Measurements from ENCODE around the gene LCN12. TPM values are rescaled to one million over a fixed set of nuclear protein-coding genes. Genes with fewer than 3 reads are reported as not detected.
A peak's percentile ranks its signal among the peaks of the same experiment; 100 is the strongest.
"Not testable (repeated sequence)": the region's sequence is repeated elsewhere in the genome, so short reads cannot be mapped to it uniquely, and the experiment has no call there.

LCN12 gene
- total and polyA plus RNA-seq, 7 donors = 0.06 to 1.5 (median 0.27) TPM; not detected in 1

GRCh38 chr9:137001857-137002645, 50.0 kb downstream of the LCN12 start:
- TF ChIP-seq, protein P1, sequence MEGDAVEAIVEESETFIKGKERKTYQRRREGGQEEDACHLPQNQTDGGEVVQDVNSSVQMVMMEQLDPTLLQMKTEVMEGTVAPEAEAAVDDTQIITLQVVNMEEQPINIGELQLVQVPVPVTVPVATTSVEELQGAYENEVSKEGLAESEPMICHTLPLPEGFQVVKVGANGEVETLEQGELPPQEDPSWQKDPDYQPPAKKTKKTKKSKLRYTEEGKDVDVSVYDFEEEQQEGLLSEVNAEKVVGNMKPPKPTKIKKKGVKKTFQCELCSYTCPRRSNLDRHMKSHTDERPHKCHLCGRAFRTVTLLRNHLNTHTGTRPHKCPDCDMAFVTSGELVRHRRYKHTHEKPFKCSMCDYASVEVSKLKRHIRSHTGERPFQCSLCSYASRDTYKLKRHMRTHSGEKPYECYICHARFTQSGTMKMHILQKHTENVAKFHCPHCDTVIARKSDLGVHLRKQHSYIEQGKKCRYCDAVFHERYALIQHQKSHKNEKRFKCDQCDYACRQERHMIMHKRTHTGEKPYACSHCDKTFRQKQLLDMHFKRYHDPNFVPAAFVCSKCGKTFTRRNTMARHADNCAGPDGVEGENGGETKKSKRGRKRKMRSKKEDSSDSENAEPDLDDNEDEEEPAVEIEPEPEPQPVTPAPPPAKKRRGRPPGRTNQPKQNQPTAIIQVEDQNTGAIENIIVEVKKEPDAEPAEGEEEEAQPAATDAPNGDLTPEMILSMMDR (IDR thresholded peaks at IDR 0.05) = no peak
- Histone ChIP-seq H3K4me1 (no peaks in the 10 kb centered on the region), H3K36me3 (ENCODE audit: insufficient read depth in 1 of 2, low read depth in 1 of 2) (no peaks in the 10 kb centered on the region), H3K4me3 (no peak overlapping the region), H3K9me3 (no peaks in the 10 kb centered on the region), H3K27me3 (ENCODE audit: insufficient read depth in 3 of 3, low read length in 2 of 3) (no peaks in the 10 kb centered on the region), H3K27ac (no peak overlapping the region)
- ATAC-seq = no peak
- intact Hi-C loops (cut with DNase I) = no loop called here
- 76 to 81% (median 79%) methylated on average over 19 to 20 of the region's 20 CpGs for WGBS, 3 donors
- no peak for DNase-seq

- WGBS, 3 donors = 80 to 86% (median 84%) methylated on average over 10 of the region's 10 CpGs
- H3K36me3 ChIP-seq (ENCODE audit: insufficient read depth in 1 of 2, low read depth in 1 of 2) = no peaks in the 10 kb centered on the region
- DNase-seq (no peak), ATAC-seq (no peak)
- intact Hi-C loops (cut with DNase I) = no loop called here
- H3K27ac ChIP-seq = no peak overlapping the region
- H3K9me3 ChIP-seq = no peaks in the 10 kb centered on the region
- no peak overlapping the region for H3K4me3 ChIP-seq
- no peaks in the 10 kb centered on the region for H3K4me1 ChIP-seq
- H3K27me3 ChIP-seq (ENCODE audit: insufficient read depth in 3 of 3, low read length in 2 of 3) = no peaks in the 10 kb centered on the region
- TF ChIP-seq, protein P1 (IDR thresholded peaks at IDR 0.05) = no peak
Measured at GRCh38 chr9:137002646-137003041, 50.6 kb downstream of the LCN12 start.

DNA sequence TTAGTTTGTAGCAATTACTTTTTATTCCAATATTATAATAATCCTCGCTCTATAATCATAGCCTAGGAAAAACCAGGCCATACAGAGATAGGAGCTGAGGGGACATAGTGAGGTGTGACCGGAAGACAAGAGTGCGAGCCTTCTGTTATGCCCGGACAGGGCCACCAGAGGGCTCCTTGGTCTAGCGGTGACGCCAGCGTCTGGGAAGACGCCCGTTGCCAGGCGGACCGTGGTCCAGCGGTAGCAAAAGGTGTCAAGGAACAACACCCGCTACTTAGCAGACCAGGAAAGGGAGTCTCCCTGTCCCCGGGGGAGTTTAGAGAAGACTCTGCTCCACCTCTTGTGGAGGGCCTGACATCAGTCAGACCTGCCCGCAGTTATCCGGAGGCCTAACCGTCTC, 52.2 kb downstream of the LCN12 start:
- ATAC-seq; intact Hi-C loops (cut with DNase I); H3K4me3 ChIP-seq; H3K9me3 ChIP-seq; H3K4me1 ChIP-seq; DNase-seq; H3K27ac ChIP-seq; H3K36me3 ChIP-seq (ENCODE audit: insufficient read depth in 1 of 2, low read depth in 1 of 2); H3K27me3 ChIP-seq (ENCODE audit: insufficient read depth in 3 of 3, low read length in 2 of 3): not testable (repeated sequence)
- TF ChIP-seq, protein P1 (IDR thresholded peaks at IDR 0.05) = peak; percentile 42
- 36 to 42% (median 38%) methylated on average over 17 of the region's 17 CpGs for WGBS, 3 donors

Other genes with a start within 250 kb of the LCN12 start
Only the 30 nearest of the 33 such genes appear.
- gene LCN10, start 209.3 kb upstream of the LCN12 start, total RNA-seq = 1 to 10 TPM in 3 of 4 donors, not detected in 1; 3.2 to 4.9 (median 4.1) TPM
- 1 to 10 TPM; 3.0 to 4.6 (median 4.0) TPM for gene LCN10, start 209.3 kb upstream of the LCN12 start, polyA plus RNA-seq
- gene LCN6, start 203.7 kb upstream of the LCN12 start, total RNA-seq = 10 to 100 TPM in 1 of 4 donors, 1 to 10 TPM in 2, under 1 TPM in 1; 0.44 to 14.7 (median 5.5) TPM
- gene LCN6, start 203.7 kb upstream of the LCN12 start, polyA plus RNA-seq = 10 to 100 TPM; 10.7 to 15.0 (median 10.8) TPM
- gene LCN8, start 194.0 kb upstream of the LCN12 start, total RNA-seq = 1 to 10 TPM in 1 of 4 donors, under 1 TPM in 2, not detected in 1; 0.44 to 1.5 (median 0.50) TPM
- gene LCN8, start 194.0 kb upstream of the LCN12 start, polyA plus RNA-seq = under 1 TPM in 2 of 3 donors, not detected in 1; 0.16 to 0.17 TPM
- gene LCN15, start 187.8 kb upstream of the LCN12 start, total RNA-seq = under 1 TPM in 1 of 4 donors, not detected in 3; 0.22 TPM
- 1 to 10 TPM in 1 of 3 donors, under 1 TPM in 1, not detected in 1; 0.14 to 1.4 TPM for gene LCN15, start 187.8 kb upstream of the LCN12 start, polyA plus RNA-seq
- gene TMEM141, start 160.9 kb upstream of the LCN12 start, total RNA-seq = 10 to 100 TPM; 32.0 to 49.1 (median 45.9) TPM
- gene TMEM141, start 160.9 kb upstream of the LCN12 start, polyA plus RNA-seq = 10 to 100 TPM; 49.3 to 89.1 (median 65.1) TPM
- not detected for gene CCDC183, start 155.9 kb upstream of the LCN12 start, total RNA-seq
- under 1 TPM in 2 of 3 donors, not detected in 1; 0.03 to 0.08 TPM for gene CCDC183, start 155.9 kb upstream of the LCN12 start, polyA plus RNA-seq
- 10 to 100 TPM; 74.4 to 90.5 (median 88.3) TPM for gene RABL6, start 144.3 kb upstream of the LCN12 start, total RNA-seq
- gene RABL6, start 144.3 kb upstream of the LCN12 start, polyA plus RNA-seq = 10 to 100 TPM; 73.0 to 82.5 (median 75.4) TPM
- 1 to 10 TPM; 1.3 to 4.9 (median 3.5) TPM for gene AJM1, start 109.8 kb upstream of the LCN12 start, total RNA-seq
- 1 to 10 TPM; 1.6 to 2.0 (median 1.7) TPM for gene AJM1, start 109.8 kb upstream of the LCN12 start, polyA plus RNA-seq
- 100 to 1,000 TPM; 154 to 272 (median 220) TPM for gene PHPT1, start 102.9 kb upstream of the LCN12 start, total RNA-seq
- 100 to 1,000 TPM; 228 to 295 (median 288) TPM for gene PHPT1, start 102.9 kb upstream of the LCN12 start, polyA plus RNA-seq
- gene MAMDC4, start 99.9 kb upstream of the LCN12 start, total RNA-seq = 1 to 10 TPM; 1.7 to 4.7 (median 3.1) TPM
- 1 to 10 TPM; 2.1 to 7.9 (median 2.4) TPM for gene MAMDC4, start 99.9 kb upstream of the LCN12 start, polyA plus RNA-seq
- gene EDF1, start 86.0 kb upstream of the LCN12 start, total RNA-seq = 100 to 1,000 TPM; 254 to 371 (median 331) TPM
- gene EDF1, start 86.0 kb upstream of the LCN12 start, polyA plus RNA-seq = 100 to 1,000 TPM; 241 to 534 (median 365) TPM
- gene TRAF2, start 65.8 kb upstream of the LCN12 start, total RNA-seq = 10 to 100 TPM in 2 of 4 donors, 1 to 10 TPM in 2; 5.4 to 13.2 (median 9.4) TPM
- gene TRAF2, start 65.8 kb upstream of the LCN12 start, polyA plus RNA-seq = 10 to 100 TPM in 2 of 3 donors, 1 to 10 TPM in 1; 8.6 to 15.9 (median 11.1) TPM
- gene FBXW5, start 7.5 kb upstream of the LCN12 start, total RNA-seq = 100 to 1,000 TPM; 135 to 236 (median 171) TPM
- 100 to 1,000 TPM; 202 to 261 (median 213) TPM for gene FBXW5, start 7.5 kb upstream of the LCN12 start, polyA plus RNA-seq
- gene C8G, start 7.0 kb upstream of the LCN12 start, total RNA-seq = 1 to 10 TPM; 1.7 to 7.9 (median 5.9) TPM
- 1 to 10 TPM; 3.4 to 6.0 (median 4.5) TPM for gene C8G, start 7.0 kb upstream of the LCN12 start, polyA plus RNA-seq
- 100 to 1,000 TPM in 1 of 4 donors, 10 to 100 TPM in 3; 23.3 to 130 (median 74.3) TPM for gene PTGDS, start 25.2 kb downstream of the LCN12 start, total RNA-seq
- gene PTGDS, start 25.2 kb downstream of the LCN12 start, polyA plus RNA-seq = 10 to 100 TPM; 29.9 to 37.9 (median 37.8) TPM
- under 1 TPM; 0.10 to 0.79 (median 0.38) TPM for gene LCNL1, start 30.7 kb downstream of the LCN12 start, total RNA-seq
- gene LCNL1, start 30.7 kb downstream of the LCN12 start, polyA plus RNA-seq = under 1 TPM; 0.04 to 0.14 (median 0.06) TPM
- gene PAXX, start 40.1 kb downstream of the LCN12 start, total RNA-seq = 10 to 100 TPM in 3 of 4 donors, 1 to 10 TPM in 1; 9.4 to 15.6 (median 12.4) TPM
- 10 to 100 TPM; 16.5 to 39.2 (median 25.2) TPM for gene PAXX, start 40.1 kb downstream of the LCN12 start, polyA plus RNA-seq
- under 1 TPM in 3 of 4 donors, not detected in 1; 0.38 to 0.90 (median 0.54) TPM for gene CLIC3, start 44.3 kb downstream of the LCN12 start, total RNA-seq
- gene CLIC3, start 44.3 kb downstream of the LCN12 start, polyA plus RNA-seq = under 1 TPM; 0.55 to 0.94 (median 0.79) TPM
- 10 to 100 TPM; 12.2 to 23.5 (median 18.3) TPM for gene ABCA2, start 76.0 kb downstream of the LCN12 start, total RNA-seq
- 10 to 100 TPM in 1 of 3 donors, 1 to 10 TPM in 2; 6.9 to 11.1 (median 8.5) TPM for gene ABCA2, start 76.0 kb downstream of the LCN12 start, polyA plus RNA-seq
- under 1 TPM in 1 of 4 donors, not detected in 3; 0.08 TPM for gene FUT7, start 79.8 kb downstream of the LCN12 start, total RNA-seq
- gene FUT7, start 79.8 kb downstream of the LCN12 start, polyA plus RNA-seq = under 1 TPM in 2 of 3 donors, not detected in 1; 0.01 to 0.06 TPM
- 10 to 100 TPM; 17.3 to 32.1 (median 22.6) TPM for gene NPDC1, start 93.9 kb downstream of the LCN12 start, total RNA-seq
- 10 to 100 TPM; 14.8 to 23.2 (median 17.6) TPM for gene NPDC1, start 93.9 kb downstream of the LCN12 start, polyA plus RNA-seq
- gene ENTPD2, start 101.8 kb downstream of the LCN12 start, total RNA-seq = 1 to 10 TPM in 2 of 4 donors, under 1 TPM in 2; 0.59 to 1.4 (median 0.95) TPM
- gene ENTPD2, start 101.8 kb downstream of the LCN12 start, polyA plus RNA-seq = under 1 TPM; 0.17 to 0.29 (median 0.28) TPM
- under 1 TPM; 0.10 to 0.15 (median 0.12) TPM for gene SAPCD2, start 118.3 kb downstream of the LCN12 start, total RNA-seq
- gene SAPCD2, start 118.3 kb downstream of the LCN12 start, polyA plus RNA-seq = under 1 TPM in 2 of 3 donors, not detected in 1; 0.18 to 0.22 TPM
- gene UAP1L1, start 125.2 kb downstream of the LCN12 start, total RNA-seq = 1 to 10 TPM; 1.8 to 4.5 (median 3.0) TPM
- 1 to 10 TPM; 1.5 to 2.4 (median 1.7) TPM for gene UAP1L1, start 125.2 kb downstream of the LCN12 start, polyA plus RNA-seq
- gene MAN1B1, start 134.7 kb downstream of the LCN12 start, total RNA-seq = 10 to 100 TPM; 13.5 to 18.1 (median 14.4) TPM
- 10 to 100 TPM; 13.1 to 24.4 (median 21.8) TPM for gene MAN1B1, start 134.7 kb downstream of the LCN12 start, polyA plus RNA-seq
- 10 to 100 TPM; 43.2 to 75.3 (median 67.5) TPM for gene DPP7, start 162.5 kb downstream of the LCN12 start, total RNA-seq
- gene DPP7, start 162.5 kb downstream of the LCN12 start, polyA plus RNA-seq = 10 to 100 TPM; 34.8 to 67.7 (median 61.3) TPM
- not detected for gene GRIN1, start 186.9 kb downstream of the LCN12 start, total RNA-seq
- gene GRIN1, start 186.9 kb downstream of the LCN12 start, polyA plus RNA-seq = under 1 TPM in 1 of 3 donors, not detected in 2; 0.06 TPM
- gene LRRC26, start 217.8 kb downstream of the LCN12 start, total RNA-seq = not detected
- gene LRRC26, start 217.8 kb downstream of the LCN12 start, polyA plus RNA-seq = not detected
- not detected for gene TMEM210, start 219.8 kb downstream of the LCN12 start, total RNA-seq
- not detected for gene TMEM210, start 219.8 kb downstream of the LCN12 start, polyA plus RNA-seq
- gene ANAPC2, start 236.3 kb downstream of the LCN12 start, total RNA-seq = 10 to 100 TPM; 20.5 to 32.1 (median 24.3) TPM
- 10 to 100 TPM; 13.0 to 22.6 (median 21.6) TPM for gene ANAPC2, start 236.3 kb downstream of the LCN12 start, polyA plus RNA-seq